Germinal center (tissue), 1 donor: ENCODE results near the gene DDX25.

Source experiments
- DNase-seq: peaks from one replicate; pipeline ENCODE4 v3.0.0; 2012; ENCODE audit warnings: mixed read lengths, low spot score

Gene DDX25

GRCh38 chr11:125935618-125936199 is 31.4 kb downstream of the DDX25 start:
- no peak for DNase-seq

GRCh38 chr11:125938418-125938817 is 34.1 kb downstream of the DDX25 start:
- DNase-seq: no peak

- no peak for DNase-seq
Observed at GRCh38 chr11:125939081-125939521, 34.8 kb downstream of the DDX25 start.

GRCh38 chr11:125940145-125940544 is 35.8 kb downstream of the DDX25 start:
- no peak for DNase-seq

GRCh38 chr11:125941267-125941618 is 36.9 kb downstream of the DDX25 start:
- no peak for DNase-seq

GRCh38 chr11:125941619-125942611 is 37.6 kb downstream of the DDX25 start:
- DNase-seq: peak; percentile 54

- DNase-seq: no peak
Observed at GRCh38 chr11:125942771-125943428, 38.6 kb downstream of the DDX25 start.

GRCh38 chr11:125943661-125944349 is 39.5 kb downstream of the DDX25 start:
- no peak for DNase-seq

- no peak for DNase-seq
Observed at GRCh38 chr11:125944350-125945010, 40.2 kb downstream of the DDX25 start.

- no peak for DNase-seq
Observed at GRCh38 chr11:125945011-125945796, 40.9 kb downstream of the DDX25 start.

- DNase-seq: no peak
Observed at GRCh38 chr11:125945797-125946520, 41.7 kb downstream of the DDX25 start, which contains the start of gene VSIG10L2. TSS of gene VSIG10L2 (plus strand) at chr11:125946044. CDS start at chr11:125946056, 12 bp downstream.

GRCh38 chr11:125946712-125947418 is 42.6 kb downstream of the DDX25 start:
- no peak for DNase-seq

- no peak for DNase-seq
Observed at GRCh38 chr11:125947419-125948277, 43.3 kb downstream of the DDX25 start.

- DNase-seq: no peak
Observed at GRCh38 chr11:125948278-125949051, 44.2 kb downstream of the DDX25 start.

GRCh38 chr11:125949271-125950177 is 45.2 kb downstream of the DDX25 start:
- DNase-seq: no peak

GRCh38 chr11:125950178-125950490 is 45.8 kb downstream of the DDX25 start:
- no peak for DNase-seq
